HepG2 (cell line): Measurements from ENCODE around the gene CPED1. TPM values are rescaled to one million over a fixed set of nuclear protein-coding genes. Genes with fewer than 3 reads are reported as not detected.

ENCODE experiments used
- ATAC-seq: fragments of 200-7000 bp; cut with Tn5 transposase; 3 replicates; pipeline ENCODE4 v1.9.1; 2020; ENCODE audit warnings: mild to moderate bottlenecking, moderate library complexity
- BruUV-seq: library from RNA; stranded (reverse); fragments of 400-500 nt; replicated peaks from 2 replicates; lab custom pipeline; 2021; lab: Mats Ljungman, UMichigan
- CTCF ChIA-PET: fragments of 300-600 bp; formaldehyde crosslinking; extraction: SDS; loops from one replicate; lab custom pipeline; 2021; ENCODE audit warnings: low total read pairs, inconsistent platforms, low intra/inter-chr PET ratio; lab: Yijun Ruan, JAX
- POLR2A ChIA-PET: fragments of 350-600 bp; sonication (Branson Sonifier 250); formaldehyde crosslinking; loops from one replicate; lab custom pipeline; 2020; ENCODE audit warnings: antibody characterized with exemption, inconsistent platforms; lab: Yijun Ruan, JAX
- DNase-seq: peaks from one replicate; pipeline ENCODE4 v3.0.0-alpha.2; 2015; ENCODE audit warnings: low spot score
- FAIRE-seq: peaks from 3 replicates; lab custom pipeline; 2011; peaks lifted over from hg19 to GRCh38; lab: Jason Lieb, UNC
- H2AFZ ChIP-seq: one replicate; pipeline ENCODE4 v1.6.1; 2011; ENCODE audit warnings: low read length, inconsistent platforms
- H3K27ac ChIP-seq: fragments of 300-600 bp; 3 replicates; pipeline ENCODE4 v1.8.0; 2011; ENCODE audit warnings: mixed run types, mild to moderate bottlenecking, mixed read lengths, low read length, inconsistent platforms; ENCODE audit not compliant: insufficient read depth; ENCODE audit errors: extremely low read length
- H3K27me3 ChIP-seq, 2 experiments: fragments of 200-600 bp in 1 of 2; 2 replicates in 1 of 2; 3 replicates in 1 of 2; pipeline versions ENCODE4 v1.6.0 to v1.8.0; 2011; ENCODE audit warnings: low read length in 2 of 2, mild to moderate bottlenecking in 2 of 2, moderate library complexity in 2 of 2, inconsistent platforms in 1 of 2; ENCODE audit not compliant: insufficient read depth in 2 of 2, control insufficient read depth in 1 of 2
- H3K36me3 ChIP-seq, 2 experiments: fragments of 200-600 bp in 1 of 2; replicated peaks in 1 of 2; 2 replicates in 1 of 2; 3 replicates in 1 of 2; pipeline versions ENCODE4 v1.5.1 to v1.8.0; 2011; ENCODE audit warnings: low read length in 2 of 2, inconsistent platforms in 1 of 2; ENCODE audit not compliant: insufficient read depth in 2 of 2, control insufficient read depth in 1 of 2
- H3K4me1 ChIP-seq: 2 replicates; pipeline ENCODE4 v1.5.1; 2012; ENCODE audit warnings: low read length, inconsistent platforms; ENCODE audit not compliant: insufficient read depth
- H3K4me2 ChIP-seq: 2 replicates; pipeline ENCODE4 v1.6.0; 2011; ENCODE audit warnings: low read depth, low read length, inconsistent platforms
- H3K4me3 ChIP-seq, 3 experiments: fragments of 200-600 bp in 1 of 3; sonication (generic), shearing (Covaris generic) in 1 of 3; replicated peaks in 1 of 3; 2 replicates each; pipeline ENCODE4 v1.5.1; 2011 to 2016; ENCODE audit warnings: low read length in 3 of 3, inconsistent platforms in 2 of 3, low read depth in 2 of 3, mild to moderate bottlenecking in 2 of 3, control low read depth in 1 of 3, mixed read lengths in 1 of 3; ENCODE audit not compliant: insufficient read depth in 1 of 3
- H3K79me2 ChIP-seq: one replicate; pipeline ENCODE4 v1.6.1; 2011; ENCODE audit warnings: low read length, inconsistent platforms; ENCODE audit not compliant: insufficient read depth
- H3K9ac ChIP-seq: 2 replicates; pipeline ENCODE4 v1.6.0; 2011; ENCODE audit warnings: mild to moderate bottlenecking, low read depth, low read length, inconsistent platforms; ENCODE audit not compliant: insufficient read depth
- H3K9me3 ChIP-seq: 2 replicates; pipeline ENCODE4 v1.5.1; 2012; ENCODE audit warnings: mild to moderate bottlenecking, low read length
- H4K20me1 ChIP-seq: 2 replicates; pipeline ENCODE4 v1.6.0; 2011; ENCODE audit warnings: inconsistent platforms, mild to moderate bottlenecking, low read length, moderate library complexity; ENCODE audit not compliant: insufficient read depth
- CBX2 ChIP-seq, 2 experiments: fragments of 200-600 bp in 1 of 2; sonication (generic); formaldehyde crosslinking in 1 of 2; IDR thresholded peaks; 2 replicates each; pipeline versions ENCODE4 v1.7.0 to v1.8.1; 2018 to 2022; ENCODE audit warnings: low read depth in 2 of 2, low read length in 1 of 2, mild to moderate bottlenecking in 1 of 2, missing genetic modification reagents in 1 of 2
- EZH2 ChIP-seq: conservative IDR thresholded peaks from 2 replicates; pipeline ENCODE4 v1.6.1; 2012; ENCODE audit warnings: mild to moderate bottlenecking, low read depth, low read length, moderate library complexity
- KLF13 ChIP-seq: sonication (generic); formaldehyde crosslinking; IDR thresholded peaks from 2 replicates; pipeline ENCODE4 v1.4.0; 2020; ENCODE audit warnings: mild to moderate bottlenecking, missing genetic modification reagents
- MTA3 ChIP-seq: sonication (generic); formaldehyde crosslinking; IDR thresholded peaks from 2 replicates; pipeline ENCODE4 v1.4.0; 2020; ENCODE audit warnings: missing genetic modification reagents
- NFYC ChIP-seq: IDR thresholded peaks from 2 replicates; pipeline ENCODE4 v1.6.1; 2016; ENCODE audit warnings: missing genetic modification reagents, missing compliant biosample characterization
- ZNF713 ChIP-seq: sonication (generic); formaldehyde crosslinking; IDR thresholded peaks from 2 replicates; pipeline ENCODE4 v1.4.0; 2020; ENCODE audit warnings: mild to moderate bottlenecking, missing genetic modification reagents
- WGBS: methylation state at CpG from one replicate; pipeline ENCODE4 v1.1.6; 2017; ENCODE audit warnings: low lambda C conversion rate; 5-methylcytosine and 5-hydroxymethylcytosine counted together
- in situ Hi-C: cut with HindIII; loops from 2 replicates; pipeline ENCODE4 v1.10.0; 2017; ENCODE audit warnings: low pct_unique_long_range_greater_than_20kb; ENCODE audit not compliant: extremely low pct_ligation_motif_present
- intact Hi-C: fragments of 100-400 bp; cut with micrococcal nuclease; formaldehyde crosslinking; loops from one replicate; pipeline ENCODE4 v1.10.0; 2022; ENCODE audit not compliant: unreplicated experiment
- polyA plus RNA-seq, 8 experiments: library from polyadenylated mRNA; depleted of rRNA in 3 of 8; stranded (reverse) in 7 of 8; unstranded in 1 of 8; fragments of >200 nt; fragmentation: Illumina TruSeq in 4 of 8; extraction: Trizol in 4 of 8; gene quantifications; 2 replicates each; pipeline versions ENCODE4 v1.2.1 to v1.2.3, GENCODE V29; 2011 to 2016; ENCODE audit warnings: low read depth in 4 of 8, missing spikeins in 1 of 8, mixed read lengths in 1 of 8; ENCODE audit not compliant: insufficient read depth in 1 of 8
- total RNA-seq, 5 experiments: library from RNA; depleted of rRNA; stranded (reverse); fragments of >200 nt; fragmentation: Illumina TruSeq; extraction: Trizol; gene quantifications; 2 replicates each; pipeline ENCODE4 v1.2.3, GENCODE V29; 2016; ENCODE audit warnings: low read depth in 1 of 5
- TF ChIP-seq, protein P1 (sequence below): sonication (generic); formaldehyde crosslinking; IDR thresholded peaks from 2 replicates; pipeline ENCODE4 v1.4.0; 2020; ENCODE audit warnings: mild to moderate bottlenecking, missing genetic modification reagents, borderline replicate concordance

The CPED1 gene
- total and polyA plus RNA-seq, 2 of the 13 experiments (the other 11 are each of a cell fraction or from before 2014, with no cell fraction given) = 11.5 to 27.0 TPM

DNA sequence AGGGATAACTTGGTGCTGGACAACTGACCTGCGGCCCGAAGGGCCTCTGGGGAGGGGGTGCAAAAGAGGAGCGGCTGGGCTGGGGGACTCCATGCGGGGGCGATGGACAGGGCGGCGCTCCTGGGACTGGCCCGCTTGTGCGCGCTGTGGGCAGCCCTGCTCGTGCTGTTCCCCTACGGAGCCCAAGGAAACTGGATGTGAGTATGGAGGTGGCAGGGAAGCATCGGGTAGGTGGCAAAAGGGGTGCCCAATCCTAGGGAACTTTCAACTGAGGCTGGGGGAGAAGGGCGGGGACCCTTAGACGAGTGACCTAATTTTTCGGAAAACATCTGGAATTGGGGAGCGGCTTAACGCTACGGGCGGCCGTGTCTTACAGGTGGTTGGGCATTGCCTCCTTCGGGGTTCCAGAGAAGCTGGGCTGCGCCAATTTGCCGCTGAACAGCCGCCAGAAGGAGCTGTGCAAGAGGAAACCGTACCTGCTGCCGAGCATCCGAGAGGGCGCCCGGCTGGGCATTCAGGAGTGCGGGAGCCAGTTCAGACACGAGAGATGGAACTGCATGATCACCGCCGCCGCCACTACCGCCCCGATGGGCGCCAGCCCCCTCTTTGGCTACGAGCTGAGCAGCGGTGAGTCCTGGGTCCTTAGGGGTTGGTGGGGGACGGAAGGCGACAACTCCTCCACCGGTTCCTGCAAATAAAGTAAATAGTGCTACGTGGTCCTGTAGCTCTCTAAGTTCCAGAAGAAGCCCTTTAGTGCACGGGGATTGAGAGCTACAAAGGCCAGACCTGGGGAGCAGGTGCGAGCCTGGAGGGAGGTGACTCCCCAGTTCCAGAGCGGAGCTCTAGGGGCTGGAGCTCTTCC is 340.9 kb downstream of the CPED1 start (continued):
- TF ChIP-seq KLF13 (CRISPR knock-in tag) (no peak), ZNF713 (CRISPR knock-in tag) (no peak), MTA3 (CRISPR knock-in tag) (no peak), NFYC (no peak)

DNA sequence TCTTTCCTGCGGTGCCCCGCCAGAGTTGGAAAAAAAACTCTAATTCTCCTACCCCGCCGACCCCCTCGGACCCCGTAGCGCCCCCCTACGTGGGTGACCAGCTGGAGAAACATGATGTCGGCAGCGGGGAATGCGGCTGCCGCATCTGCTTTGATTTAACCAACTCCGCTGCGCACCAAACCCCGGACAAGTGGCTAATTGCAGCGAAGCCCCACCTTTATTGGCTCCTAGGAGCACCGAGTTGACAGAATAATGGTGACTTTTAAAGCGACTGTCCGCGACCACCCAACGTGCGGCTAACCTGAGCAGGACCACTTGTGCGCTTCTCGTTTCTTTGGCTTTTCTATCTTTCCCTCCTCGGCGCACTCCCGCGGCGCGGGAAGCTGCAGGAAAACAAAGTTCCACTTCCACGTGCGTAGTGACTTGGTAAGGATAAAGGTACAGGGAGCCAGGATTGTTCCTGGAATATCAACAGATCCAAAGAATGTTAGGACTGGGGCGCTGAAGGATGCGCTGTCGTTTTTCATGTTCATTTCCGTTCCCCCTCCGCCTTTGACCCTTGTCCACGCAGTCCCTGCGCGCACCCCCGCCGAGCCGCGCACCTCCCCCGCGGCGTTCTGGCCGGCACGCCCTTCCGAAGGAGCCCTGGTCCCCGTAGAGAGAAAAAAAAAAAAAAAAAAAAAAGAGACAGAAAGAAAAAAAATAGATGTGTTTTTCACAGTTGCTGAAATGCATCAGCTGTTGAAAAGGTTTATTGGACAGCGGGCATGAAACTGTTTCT is 341.7 kb downstream of the CPED1 start:
- intact Hi-C loops = no loop called here
- no peaks in the 10 kb centered on the region for H4K20me1 ChIP-seq
- TF ChIP-seq EZH2 = peak; percentile 67
- TF ChIP-seq, protein P1, sequence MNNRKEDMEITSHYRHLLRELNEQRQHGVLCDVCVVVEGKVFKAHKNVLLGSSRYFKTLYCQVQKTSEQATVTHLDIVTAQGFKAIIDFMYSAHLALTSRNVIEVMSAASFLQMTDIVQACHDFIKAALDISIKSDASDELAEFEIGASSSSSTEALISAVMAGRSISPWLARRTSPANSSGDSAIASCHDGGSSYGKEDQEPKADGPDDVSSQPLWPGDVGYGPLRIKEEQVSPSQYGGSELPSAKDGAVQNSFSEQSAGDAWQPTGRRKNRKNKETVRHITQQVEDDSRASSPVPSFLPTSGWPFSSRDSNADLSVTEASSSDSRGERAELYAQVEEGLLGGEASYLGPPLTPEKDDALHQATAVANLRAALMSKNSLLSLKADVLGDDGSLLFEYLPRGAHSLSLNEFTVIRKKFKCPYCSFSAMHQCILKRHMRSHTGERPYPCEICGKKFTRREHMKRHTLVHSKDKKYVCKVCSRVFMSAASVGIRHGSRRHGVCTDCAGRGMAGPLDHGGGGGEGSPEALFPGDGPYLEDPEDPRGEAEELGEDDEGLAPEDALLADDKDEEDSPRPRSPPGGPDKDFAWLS (CRISPR knock-in tag) = no peak
- TF ChIP-seq CBX2 (IDR thresholded peaks at IDR 0.05; ENCODE audit: low read depth, low read length) = peak; percentile 86
- TF ChIP-seq CBX2 (CRISPR knock-in tag; IDR thresholded peaks at IDR 0.05; ENCODE audit: low read depth) = no peak
- TF ChIP-seq, all 625 proteins: peak for 2
- Histone ChIP-seq H3K4me1 (peaks cover 4% of the 10 kb centered on the region; the same call in 1 of the 2 replicates), H3K36me3 (no peaks in the 10 kb centered on the region), H3K4me3 (peak overlapping the region in 2 of 3 experiments; percentile 16 to 36; a peak in 1 of 6 replicates), H3K27ac (no peak overlapping the region), H3K4me2 (peak overlapping the region; percentile 46), H3K27me3 (peaks cover 3 to 52% of the 10 kb centered on the region in 2 experiments; a peak in 3 of 5 replicates), H3K9me3 (no peaks in the 10 kb centered on the region), H3K9ac (no peak overlapping the region), H3K79me2 (no peaks in the 10 kb centered on the region), H2AFZ (no peak overlapping the region)
- ChIA-PET POLR2A (no interaction called here), CTCF (no interaction called here)
- 4% methylated on average over 35 of the region's 52 CpGs for WGBS
- peak; percentile 55 for ATAC-seq
- in situ Hi-C loops = no loop called here
- BruUV-seq = no TSS peak
- no peak for DNase-seq
- no peak for FAIRE-seq
